ENCODE measurements around the gene SPEN. TPM values are rescaled to one million over a fixed set of nuclear protein-coding genes. Genes with fewer than 3 reads are reported as not detected.

SPEN gene
- total and polyA plus RNA-seq, 2 of the 13 experiments (the other 11 are each of a cell fraction or from before 2014, with no cell fraction given) = 4.8 to 14.0 TPM

DNA sequence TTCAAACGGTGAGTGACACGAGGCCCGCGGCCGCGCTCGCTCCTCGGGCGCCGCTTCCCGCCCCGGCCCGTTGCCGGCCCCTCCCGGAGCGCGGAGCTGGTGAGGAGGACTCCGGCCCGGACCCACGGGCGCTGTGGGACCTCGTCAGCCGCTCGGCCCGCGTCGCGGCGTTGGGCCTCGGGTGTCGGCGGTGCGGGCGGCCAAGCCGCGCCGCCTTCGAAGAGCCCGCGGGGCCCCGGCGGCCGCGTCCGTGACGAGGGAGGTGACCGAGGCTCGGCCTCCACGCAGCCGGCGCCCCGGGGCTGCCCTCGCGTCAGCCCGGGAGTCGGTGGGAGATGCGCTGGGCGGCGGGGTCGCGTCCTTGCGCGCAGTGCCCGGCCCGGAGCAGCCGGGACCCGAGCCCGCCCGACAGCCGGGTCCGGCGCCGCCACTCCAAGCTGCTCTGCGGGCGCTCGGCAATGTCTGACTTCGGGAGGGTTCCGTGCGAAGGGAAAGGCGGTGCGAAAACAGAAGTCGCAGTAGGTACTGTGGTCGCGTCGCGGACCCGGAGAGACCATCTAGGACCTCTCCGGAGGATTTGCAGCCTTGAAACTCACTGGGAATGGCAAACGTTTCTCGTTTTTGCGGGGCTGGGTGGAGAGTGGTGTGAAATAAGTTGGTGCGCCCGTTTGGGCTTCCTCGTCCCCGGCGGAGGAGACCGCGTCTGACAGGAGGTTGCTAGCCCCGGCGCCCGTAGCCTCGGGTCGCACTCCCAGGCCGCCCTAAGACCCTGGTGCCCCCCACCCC lies 829 bp downstream of the SPEN start (continued):
- TF ChIP-seq, protein P1, sequence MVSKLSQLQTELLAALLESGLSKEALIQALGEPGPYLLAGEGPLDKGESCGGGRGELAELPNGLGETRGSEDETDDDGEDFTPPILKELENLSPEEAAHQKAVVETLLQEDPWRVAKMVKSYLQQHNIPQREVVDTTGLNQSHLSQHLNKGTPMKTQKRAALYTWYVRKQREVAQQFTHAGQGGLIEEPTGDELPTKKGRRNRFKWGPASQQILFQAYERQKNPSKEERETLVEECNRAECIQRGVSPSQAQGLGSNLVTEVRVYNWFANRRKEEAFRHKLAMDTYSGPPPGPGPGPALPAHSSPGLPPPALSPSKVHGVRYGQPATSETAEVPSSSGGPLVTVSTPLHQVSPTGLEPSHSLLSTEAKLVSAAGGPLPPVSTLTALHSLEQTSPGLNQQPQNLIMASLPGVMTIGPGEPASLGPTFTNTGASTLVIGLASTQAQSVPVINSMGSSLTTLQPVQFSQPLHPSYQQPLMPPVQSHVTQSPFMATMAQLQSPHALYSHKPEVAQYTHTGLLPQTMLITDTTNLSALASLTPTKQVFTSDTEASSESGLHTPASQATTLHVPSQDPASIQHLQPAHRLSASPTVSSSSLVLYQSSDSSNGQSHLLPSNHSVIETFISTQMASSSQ (IDR thresholded peaks at IDR 0.05; ENCODE audit: low read depth) = no peak
- TF ChIP-seq, protein P1 (CRISPR knock-in tag; IDR thresholded peaks at IDR 0.05; ENCODE audit: borderline replicate concordance) = no peak
- TF ChIP-seq ZNF777 (CRISPR knock-in tag; IDR thresholded peaks at IDR 0.05) (peak; percentile 44; the same call in 1 of the 2 replicates), MZF1 (CRISPR knock-in tag; IDR thresholded peaks at IDR 0.05; ENCODE audit: borderline replicate concordance) (no peak), ZNF33B (CRISPR knock-in tag; IDR thresholded peaks at IDR 0.05) (no peak), SALL2 (CRISPR knock-in tag; IDR thresholded peaks at IDR 0.05) (no peak), ZNF766 (CRISPR knock-in tag; IDR thresholded peaks at IDR 0.05; ENCODE audit: borderline replicate concordance) (no peak; the same call in 1 of the 2 replicates), GATAD1 (CRISPR knock-in tag; IDR thresholded peaks at IDR 0.05) (no peak), KAT8 (CRISPR knock-in tag; IDR thresholded peaks at IDR 0.05) (no peak), MTF2 (CRISPR knock-in tag; IDR thresholded peaks at IDR 0.05; ENCODE audit: borderline replicate concordance) (0 out of 2 replicates have a peak, but pooled peaks have one; percentile 40), STAG1 (CRISPR knock-in tag; IDR thresholded peaks at IDR 0.05) (no peak), ZNF414 (CRISPR knock-in tag; IDR thresholded peaks at IDR 0.05) (no peak), ZNF232 (CRISPR knock-in tag; IDR thresholded peaks at IDR 0.05; ENCODE audit: borderline replicate concordance) (no peak), MED8 (CRISPR knock-in tag; IDR thresholded peaks at IDR 0.05; ENCODE audit: insufficient replicate concordance) (no peak), KAT2B (IDR thresholded peaks at IDR 0.05; ENCODE audit: borderline replicate concordance, low read depth, low read length) (no peak), EEA1 (CRISPR knock-in tag; IDR thresholded peaks at IDR 0.05; ENCODE audit: borderline replicate concordance) (no peak), BCLAF1 (IDR thresholded peaks at IDR 0.05) (no peak), ISX (CRISPR knock-in tag; conservative IDR thresholded peaks at IDR 0.05) (no peak), NAIF1 (CRISPR knock-in tag; IDR thresholded peaks at IDR 0.05; ENCODE audit: borderline replicate concordance) (no peak)
- TF ChIP-seq, protein P2, sequence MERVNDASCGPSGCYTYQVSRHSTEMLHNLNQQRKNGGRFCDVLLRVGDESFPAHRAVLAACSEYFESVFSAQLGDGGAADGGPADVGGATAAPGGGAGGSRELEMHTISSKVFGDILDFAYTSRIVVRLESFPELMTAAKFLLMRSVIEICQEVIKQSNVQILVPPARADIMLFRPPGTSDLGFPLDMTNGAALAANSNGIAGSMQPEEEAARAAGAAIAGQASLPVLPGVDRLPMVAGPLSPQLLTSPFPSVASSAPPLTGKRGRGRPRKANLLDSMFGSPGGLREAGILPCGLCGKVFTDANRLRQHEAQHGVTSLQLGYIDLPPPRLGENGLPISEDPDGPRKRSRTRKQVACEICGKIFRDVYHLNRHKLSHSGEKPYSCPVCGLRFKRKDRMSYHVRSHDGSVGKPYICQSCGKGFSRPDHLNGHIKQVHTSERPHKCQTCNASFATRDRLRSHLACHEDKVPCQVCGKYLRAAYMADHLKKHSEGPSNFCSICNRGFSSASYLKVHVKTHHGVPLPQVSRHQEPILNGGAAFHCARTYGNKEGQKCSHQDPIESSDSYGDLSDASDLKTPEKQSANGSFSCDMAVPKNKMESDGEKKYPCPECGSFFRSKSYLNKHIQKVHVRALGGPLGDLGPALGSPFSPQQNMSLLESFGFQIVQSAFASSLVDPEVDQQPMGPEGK (CRISPR knock-in tag; IDR thresholded peaks at IDR 0.05) = no peak
